Peyer's patch (tissue), 4 donors: ENCODE measurements around the gene MTA3. TPM values are rescaled to one million over a fixed set of nuclear protein-coding genes. Genes with fewer than 3 reads are reported as not detected.

Experiments used
- DNase-seq, 3 donors: peaks; one replicate each; pipeline ENCODE4 v3.0.0-alpha.2; 2017 to 2019
- H3K27ac ChIP-seq, 4 donors: fragments of 200-600 bp; sonication (generic); one replicate each; pipeline ENCODE4 v1.5.1; 2016 to 2019
- H3K27me3 ChIP-seq, 2 donors: fragments of 200-600 bp; sonication (generic); one replicate each; pipeline ENCODE4 v1.5.1; 2019
- H3K36me3 ChIP-seq, 3 donors: fragments of 200-600 bp; sonication (generic); one replicate each; pipeline ENCODE4 v1.5.1; 2016 to 2019
- H3K4me1 ChIP-seq, 4 donors: fragments of 200-600 bp; sonication (generic); one replicate each; pipeline ENCODE4 v1.5.1; 2016 to 2019
- H3K4me3 ChIP-seq, 4 donors: fragments of 200-600 bp; sonication (generic); 1 replicate in 3 of 4; 2 replicates in 1 of 4; pipeline ENCODE4 v1.5.1; 2016 to 2019; ENCODE audit warnings: mild to moderate bottlenecking in 1 of 4
- H3K9me3 ChIP-seq, 4 donors: fragments of 200-600 bp; sonication (generic); one replicate each; pipeline ENCODE4 v1.5.1; 2016 to 2019; ENCODE audit warnings: mild to moderate bottlenecking in 1 of 4
- CTCF ChIP-seq, 6 experiments: fragments of 450-650 bp in 4 of 6; fragments of 200-600 bp in 2 of 6; sonication (generic) in 1 of 6; IDR thresholded peaks; one replicate each; pipeline ENCODE4 v1.5.1; 2017 to 2019; ENCODE audit warnings: antibody characterized with exemption in 6 of 6, mild to moderate bottlenecking in 3 of 6, moderate library complexity in 1 of 6
- POLR2A ChIP-seq, 2 donors: fragments of 450-650 bp; IDR thresholded peaks; one replicate each; pipeline ENCODE4 v1.5.1; 2017; ENCODE audit warnings: antibody characterized with exemption in 2 of 2, mild to moderate bottlenecking in 2 of 2, moderate library complexity in 2 of 2
- small RNA-seq, 2 donors: library from RNA; depleted of rRNA; stranded (forward); fragments of <200 nt; gene quantifications; one replicate each; pipeline ENCODE3, GENCODE V24; 2016
- total RNA-seq, 4 donors: library from RNA; depleted of rRNA; stranded (reverse); fragments of >200 nt; gene quantifications; one replicate each; pipeline ENCODE4 v1.1.0, GENCODE V29; 2016

Gene MTA3
- total RNA-seq, 4 donors from 2014 or later = 20.0 to 87.5 (median 34.2) TPM

GRCh38 chr2:42804891-42805290 is 236.5 kb downstream of the MTA3 start:
- no peaks in the 10 kb centered on the region for H3K27me3 ChIP-seq
- TF ChIP-seq CTCF (IDR thresholded peaks at IDR 0.05) (no peak), POLR2A (IDR thresholded peaks at IDR 0.05) (no peak)
- peaks cover 0 to 5% (median 2%) of the 10 kb centered on the region in 4 donors for H3K4me1 ChIP-seq
- H3K36me3 ChIP-seq = no peaks in the 10 kb centered on the region
- H3K4me3 ChIP-seq = no peak overlapping the region
- no peak for DNase-seq
- no peaks in the 10 kb centered on the region for H3K9me3 ChIP-seq
- H3K27ac ChIP-seq = no peak overlapping the region

Small RNA genes lying within 50 kb of the gene (small RNA-seq; reads per million reads assigned to genes)
- gene AC074375.1 = 0 reads per million in 2 donors
- 0 reads per million in 2 donors for gene RNU6-137P

Other genes with a start within 250 kb of the MTA3 start
- gene COX7A2L, start 207.4 kb upstream of the MTA3 start, total RNA-seq = 100 to 1,000 TPM in 2 of 4 donors, 10 to 100 TPM in 2; 77.3 to 143 (median 101) TPM
- 1 to 10 TPM in 1 of 4 donors, under 1 TPM in 3; 0.27 to 1.1 (median 0.74) TPM for gene KCNG3, start 74.7 kb upstream of the MTA3 start, total RNA-seq
- gene OXER1, start 195.5 kb downstream of the MTA3 start, total RNA-seq = 10 to 100 TPM in 2 of 4 donors, 1 to 10 TPM in 2; 8.2 to 25.0 (median 14.5) TPM
- 10 to 100 TPM; 15.7 to 96.9 (median 49.7) TPM for gene HAAO, start 224.0 kb downstream of the MTA3 start, total RNA-seq